CD4-positive, alpha-beta T cell (primary cell): ENCODE results near the gene PILRA. TPM values are rescaled to one million over a fixed set of nuclear protein-coding genes. Genes with fewer than 3 reads are reported as not detected.
A peak's percentile ranks its signal among the peaks of the same experiment; 100 is the strongest.
"Not testable (repeated sequence)": the region's sequence is repeated elsewhere in the genome, so short reads cannot be mapped to it uniquely, and the experiment has no call there.

Source experiments
- ATAC-seq: fragments of 200-7000 bp; cut with Tn5 transposase; one replicate; pipeline ENCODE4 v1.10.0; 2022; ENCODE audit warnings: mild to moderate bottlenecking; ENCODE audit not compliant: poor library complexity
- CTCF ChIA-PET: fragments of 350-600 bp; sonication (Branson Sonifier 250); formaldehyde crosslinking; loops from one replicate; lab custom pipeline; 2021; ENCODE audit warnings: antibody characterized with exemption, inconsistent platforms; lab: Charles Lee
- POLR2A ChIA-PET: fragments of 350-600 bp; sonication (Branson Sonifier 250); formaldehyde crosslinking; loops from one replicate; lab custom pipeline; 2021; ENCODE audit warnings: antibody characterized with exemption, inconsistent platforms; lab: Charles Lee
- DNase-seq, 14 experiments: peaks; one replicate each; pipeline ENCODE4 v3.0.0-alpha.2; 2013 to 2020; ENCODE audit warnings: mixed read lengths in 2 of 14
- H3K27ac ChIP-seq, 2 donors: one replicate each; pipeline versions ENCODE4 v1.5.1 to v1.7.0; 2013; ENCODE audit warnings: low read length in 2 of 2, low read depth in 1 of 2, mild to moderate bottlenecking in 1 of 2
- H3K27me3 ChIP-seq, 2 experiments: 1 replicate in 1 of 2; 2 replicates in 1 of 2; pipeline versions ENCODE4 v1.6.1 to v1.7.0; 2013; ENCODE audit warnings: low read length in 2 of 2, control low read depth in 1 of 2, mild to moderate bottlenecking in 1 of 2, moderate library complexity in 1 of 2; ENCODE audit not compliant: insufficient read depth in 2 of 2, control insufficient read depth in 1 of 2
- H3K36me3 ChIP-seq: one replicate; pipeline ENCODE4 v1.6.1; 2013; ENCODE audit warnings: low read length, control low read depth; ENCODE audit not compliant: insufficient read depth
- H3K4me1 ChIP-seq: one replicate; pipeline ENCODE4 v1.6.1; 2013; ENCODE audit warnings: low read length, control low read depth; ENCODE audit not compliant: insufficient read depth
- H3K4me3 ChIP-seq: one replicate; pipeline ENCODE4 v1.5.1; 2013; ENCODE audit warnings: mild to moderate bottlenecking, low read length, moderate library complexity
- H3K9me3 ChIP-seq, 2 experiments: 1 replicate in 1 of 2; 2 replicates in 1 of 2; pipeline versions ENCODE4 v1.6.1 to v1.7.0; 2013; ENCODE audit warnings: low read length in 2 of 2, mild to moderate bottlenecking in 2 of 2, control low read depth in 1 of 2, moderate library complexity in 1 of 2; ENCODE audit not compliant: control insufficient read depth in 1 of 2, insufficient read depth in 1 of 2
- H3K27ac Mint-ChIP-seq: one replicate; pipeline ENCODE4 v1.8.0; 2020; ENCODE audit warnings: mixed read lengths
- H3K27me3 Mint-ChIP-seq: one replicate; pipeline ENCODE4 v1.8.0; 2021; ENCODE audit warnings: mixed read lengths
- H3K36me3 Mint-ChIP-seq: one replicate; pipeline ENCODE4 v1.8.0; 2021; ENCODE audit warnings: low read depth, mixed read lengths
- H3K4me1 Mint-ChIP-seq: one replicate; pipeline ENCODE4 v1.8.0; 2021; ENCODE audit warnings: low read depth, mixed read lengths
- H3K4me3 Mint-ChIP-seq: one replicate; pipeline ENCODE4 v1.8.0; 2020; ENCODE audit warnings: mild to moderate bottlenecking, mixed read lengths
- H3K9me3 Mint-ChIP-seq: one replicate; pipeline ENCODE4 v1.8.0; 2020; ENCODE audit warnings: mixed read lengths
- CTCF ChIP-seq: fragments of 200-600 bp; IDR thresholded peaks from one replicate; pipeline ENCODE4 v1.8.0; 2022; ENCODE audit warnings: antibody characterized with exemption, mild to moderate bottlenecking
- intact Hi-C, 2 experiments: fragments of 100-400 bp; cut with DNase I in 1 of 2; cut with micrococcal nuclease in 1 of 2; formaldehyde crosslinking; loops; one replicate each; pipeline versions ENCODE4 v1.15.1 to v1.9.0; 2023 to 2025; cut with DNase I, micrococcal nuclease
- total RNA-seq, 174 experiments: library from RNA in 2 of 174; stranded (reverse) in 2 of 174; gene quantifications; one replicate each; pipeline ENCODE4 v1.2.3 and lab custom pipeline; 2021 to 2026

The PILRA gene
- total RNA-seq, 2 experiments from 2014 or later = 4.6 to 5.3 TPM

GRCh38 chr7:100344560-100345287, 28.6 kb upstream of the PILRA start:
- intact Hi-C loops = loop anchor here in 1 of 2 experiments (5.0 to 10.0 kb wide), 4 partner anchors 70 to 262 kb away; partner anchors contain the start of genes MEPCE, ZCWPW1 and ZNF3
- ATAC-seq (peak; percentile 78), DNase-seq (peak; percentile 53 to 97 (median 70))
- not testable (repeated sequence) for H3K27me3 ChIP-seq, H3K9me3 ChIP-seq, H3K9me3 Mint-ChIP-seq, H3K27me3 Mint-ChIP-seq
- Histone ChIP-seq H3K4me3 (peak overlapping the region; percentile 25), H3K27ac (peak overlapping the region; percentile 92 to 96), H3K36me3 (peaks cover 50% of the 10 kb centered on the region), H3K4me1 (peaks cover 16% of the 10 kb centered on the region)
- CTCF ChIA-PET = interaction anchor here (0.8 to 2.3 kb wide), 7 partner anchors 10 to 212 kb away, joined by 3 to 9 read pairs (median 3); partner anchors contain the start of gene ZCWPW1
- H3K36me3 Mint-ChIP-seq = peaks cover 67% of the 10 kb centered on the region
- POLR2A ChIA-PET = interaction anchor here (0.7 to 1.0 kb wide), 3 partner anchors 10 to 210 kb away, joined by 3 to 4 read pairs (median 3); no protein-coding TSS in a partner anchor
- H3K27ac Mint-ChIP-seq = peak overlapping the region; percentile 95
- TF ChIP-seq CTCF = peak; percentile 48
- H3K4me3 Mint-ChIP-seq = peak overlapping the region; percentile 69
- H3K4me1 Mint-ChIP-seq = peaks cover 26% of the 10 kb centered on the region

GRCh38 chr7:100345288-100345672, 28.0 kb upstream of the PILRA start:
- intact Hi-C loops = loop anchor here in 1 of 2 experiments (5.0 to 10.0 kb wide), 2 partner anchors 70 to 82 kb away; partner anchors contain the start of genes MEPCE and ZCWPW1
- ATAC-seq (peak; percentile 54), DNase-seq (peak; percentile 30 to 76 (median 58))
- Histone ChIP-seq H3K4me1 (peaks cover 16% of the 10 kb centered on the region), H3K4me3 (peak overlapping the region; percentile 19), H3K27ac (peak overlapping the region in 1 of 2 donors; percentile 45), H3K36me3 (peaks cover 56% of the 10 kb centered on the region)
- not testable (repeated sequence) for H3K27me3 Mint-ChIP-seq, H3K9me3 ChIP-seq, H3K9me3 Mint-ChIP-seq, H3K27me3 ChIP-seq
- peak; percentile 67 for TF ChIP-seq CTCF
- Mint-ChIP-seq H3K4me3 (peak overlapping the region; percentile 69), H3K27ac (peak overlapping the region; percentile 95), H3K36me3 (peaks cover 69% of the 10 kb centered on the region), H3K4me1 (peaks cover 29% of the 10 kb centered on the region)
- ChIA-PET CTCF (interaction anchor here (0.8 to 2.3 kb wide), 6 partner anchors 10 to 212 kb away, joined by 3 to 9 read pairs (median 4); partner anchors contain the start of gene ZCWPW1), POLR2A (interaction anchor here (0.7 to 1.0 kb wide), 4 partner anchors 10 to 211 kb away, joined by 3 to 4 read pairs (median 4); no protein-coding TSS in a partner anchor)

- Mint-ChIP-seq H3K27ac (peak overlapping the region; percentile 62), H3K9me3 (no peaks in the 10 kb centered on the region), H3K36me3 (peaks cover 73% of the 10 kb centered on the region), H3K4me1 (peaks cover 31% of the 10 kb centered on the region), H3K27me3 (no peaks in the 10 kb centered on the region), H3K4me3 (no peak overlapping the region)
- no peak for TF ChIP-seq CTCF
- Histone ChIP-seq H3K4me1 (peaks cover 25% of the 10 kb centered on the region), H3K36me3 (peaks cover 56% of the 10 kb centered on the region), H3K27ac (no peak overlapping the region), H3K9me3 (no peaks in the 10 kb centered on the region), H3K4me3 (no peak overlapping the region), H3K27me3 (no peaks in the 10 kb centered on the region)
- no peak for DNase-seq
- ChIA-PET POLR2A (interaction anchor here (1.0 to 1.2 kb wide), 2 partner anchors 82 to 180 kb away, joined by 3 to 4 read pairs; no protein-coding TSS in a partner anchor), CTCF (interaction anchor here (1.5 kb wide), 1 partner anchor 157 kb away, joined by 3 read pairs; no protein-coding TSS in a partner anchor)
- no peak for ATAC-seq
- intact Hi-C loops = loop anchor here in 1 of 2 experiments (2.0 to 10.0 kb wide), 3 partner anchors 72 to 214 kb away; partner anchors contain the start of genes MEPCE and ZCWPW1
Observed at GRCh38 chr7:100346921-100347320, 26.4 kb upstream of the PILRA start.
